ENCODE results near the gene NOP56. TPM values are rescaled to one million over a fixed set of nuclear protein-coding genes. Genes with fewer than 3 reads are reported as not detected.

NOP56 gene
- total and polyA plus RNA-seq, 9 of the 15 experiments (the other 6 are each of a cell fraction or from before 2014, with no cell fraction given) = 295 to 697 (median 439) TPM

GRCh38 chr20:2612073-2612472 is 40.4 kb upstream of the NOP56 start:
- 0% methylated on average over 3 of the region's 3 CpGs for WGBS (ENCODE audit: insufficient coverage, low coverage, missing lambda C conversion rate)
- Histone ChIP-seq H3K4me1 (replicated peaks in 1 of 2; ENCODE audit: control insufficient read depth in 2 of 2, insufficient read depth in 2 of 2, low read length in 2 of 2) (no peaks in the 10 kb centered on the region), H2AFZ (ENCODE audit: low read depth, low read length) (no peak overlapping the region), H3K9ac (ENCODE audit: insufficient read depth in 1 of 2, low read depth in 2 of 2, low read length in 2 of 2) (no peak overlapping the region), H3K9me3 (replicated peaks; ENCODE audit: control insufficient read depth, insufficient read depth, low read depth, low read length) (0 out of 2 replicates have a peak, but pooled peaks cover 2% of the 10 kb centered on the region), H3K27me3 (ENCODE audit: control insufficient read depth in 2 of 2, insufficient read depth in 2 of 2, low read length in 2 of 2) (peaks cover 4 to 18% of the 10 kb centered on the region in 2 experiments; a peak in 4 of 5 replicates), H3K4me2 (ENCODE audit: insufficient read depth, low read length) (no peak overlapping the region), H3K79me2 (ENCODE audit: control insufficient read depth, insufficient read depth, low read length) (no peaks in the 10 kb centered on the region), H3K27ac (ENCODE audit: extremely low read depth, low read depth, low read length) (no peak overlapping the region), H3K4me3 (no peak overlapping the region), H4K20me1 (replicated peaks; ENCODE audit: control insufficient read depth, insufficient read depth, low read length) (no peaks in the 10 kb centered on the region; the same call in 1 of the 2 replicates), H3K9me1 (ENCODE audit: control insufficient read depth, insufficient read depth, low read length) (no peaks in the 10 kb centered on the region), H3K36me3 (ENCODE audit: control insufficient read depth, insufficient read depth, low read length) (no peaks in the 10 kb centered on the region)
- ATAC-seq = no peak
- in situ Hi-C loops (cut with MboI) = no loop called here
- FAIRE-seq = no peak
- intact Hi-C loops (cut with micrococcal nuclease) = no loop called here
- DNase-seq (ENCODE audit: extremely low read depth in 1 of 4, low spot score in 3 of 4) = no peak
- POLR2A ChIA-PET = interaction anchor here (0.6 to 1.0 kb wide), 2 partner anchors 12 to 44 kb away, joined by 3 to 4 read pairs; no protein-coding TSS in a partner anchor
- BruUV-seq (replicated peaks) = no TSS peak
- CTCF ChIA-PET (ENCODE audit: low intra/inter-chr PET ratio) = no interaction called here
- TF ChIP-seq PTTG1 (tag; IDR thresholded peaks at IDR 0.05; ENCODE audit: low read depth) (no peak), SRF (CRISPR knock-in tag; IDR thresholded peaks at IDR 0.05) (no peak), CXXC5 (CRISPR knock-in tag; IDR thresholded peaks at IDR 0.05) (no peak), E2F5 (CRISPR knock-in tag; IDR thresholded peaks at IDR 0.05) (no peak), WHSC1 (IDR thresholded peaks at IDR 0.05; ENCODE audit: low read length) (no peak), MIER1 (IDR thresholded peaks at IDR 0.05; ENCODE audit: low read depth) (no peak), ILK (tag; IDR thresholded peaks at IDR 0.05; ENCODE audit: borderline replicate concordance, low read depth) (no peak), ZNF584 (CRISPR knock-in tag; IDR thresholded peaks at IDR 0.05; ENCODE audit: low read depth) (no peak), ZC3H8 (IDR thresholded peaks at IDR 0.05) (no peak), ETV5 (CRISPR knock-in tag; IDR thresholded peaks at IDR 0.05; ENCODE audit: low read depth) (no peak), RERE (CRISPR knock-in tag; IDR thresholded peaks at IDR 0.05; ENCODE audit: borderline replicate concordance) (no peak)
- TF ChIP-seq, protein P1, sequence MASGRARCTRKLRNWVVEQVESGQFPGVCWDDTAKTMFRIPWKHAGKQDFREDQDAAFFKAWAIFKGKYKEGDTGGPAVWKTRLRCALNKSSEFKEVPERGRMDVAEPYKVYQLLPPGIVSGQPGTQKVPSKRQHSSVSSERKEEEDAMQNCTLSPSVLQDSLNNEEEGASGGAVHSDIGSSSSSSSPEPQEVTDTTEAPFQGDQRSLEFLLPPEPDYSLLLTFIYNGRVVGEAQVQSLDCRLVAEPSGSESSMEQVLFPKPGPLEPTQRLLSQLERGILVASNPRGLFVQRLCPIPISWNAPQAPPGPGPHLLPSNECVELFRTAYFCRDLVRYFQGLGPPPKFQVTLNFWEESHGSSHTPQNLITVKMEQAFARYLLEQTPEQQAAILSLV (tag; IDR thresholded peaks at IDR 0.05) = no peak

Measured in K562 (cell line).